CD4-positive, alpha-beta T cell (primary cell): ENCODE results near the gene ZYX. TPM values are rescaled to one million over a fixed set of nuclear protein-coding genes. Genes with fewer than 3 reads are reported as not detected.

Experiments
- ATAC-seq: fragments of 200-7000 bp; cut with Tn5 transposase; one replicate; pipeline ENCODE4 v1.10.0; 2022; ENCODE audit warnings: mild to moderate bottlenecking; ENCODE audit not compliant: poor library complexity
- CTCF ChIA-PET: fragments of 350-600 bp; sonication (Branson Sonifier 250); formaldehyde crosslinking; loops from one replicate; lab custom pipeline; 2021; ENCODE audit warnings: antibody characterized with exemption, inconsistent platforms; lab: Charles Lee
- POLR2A ChIA-PET: fragments of 350-600 bp; sonication (Branson Sonifier 250); formaldehyde crosslinking; loops from one replicate; lab custom pipeline; 2021; ENCODE audit warnings: antibody characterized with exemption, inconsistent platforms; lab: Charles Lee
- DNase-seq, 14 experiments: peaks; one replicate each; pipeline ENCODE4 v3.0.0-alpha.2; 2013 to 2020; ENCODE audit warnings: mixed read lengths in 2 of 14
- H3K27ac ChIP-seq, 2 donors: one replicate each; pipeline versions ENCODE4 v1.5.1 to v1.7.0; 2013; ENCODE audit warnings: low read length in 2 of 2, low read depth in 1 of 2, mild to moderate bottlenecking in 1 of 2
- H3K27me3 ChIP-seq, 2 experiments: 1 replicate in 1 of 2; 2 replicates in 1 of 2; pipeline versions ENCODE4 v1.6.1 to v1.7.0; 2013; ENCODE audit warnings: low read length in 2 of 2, control low read depth in 1 of 2, mild to moderate bottlenecking in 1 of 2, moderate library complexity in 1 of 2; ENCODE audit not compliant: insufficient read depth in 2 of 2, control insufficient read depth in 1 of 2
- H3K36me3 ChIP-seq: one replicate; pipeline ENCODE4 v1.6.1; 2013; ENCODE audit warnings: low read length, control low read depth; ENCODE audit not compliant: insufficient read depth
- H3K4me1 ChIP-seq: one replicate; pipeline ENCODE4 v1.6.1; 2013; ENCODE audit warnings: low read length, control low read depth; ENCODE audit not compliant: insufficient read depth
- H3K4me3 ChIP-seq: one replicate; pipeline ENCODE4 v1.5.1; 2013; ENCODE audit warnings: mild to moderate bottlenecking, low read length, moderate library complexity
- H3K9me3 ChIP-seq, 2 experiments: 1 replicate in 1 of 2; 2 replicates in 1 of 2; pipeline versions ENCODE4 v1.6.1 to v1.7.0; 2013; ENCODE audit warnings: low read length in 2 of 2, mild to moderate bottlenecking in 2 of 2, control low read depth in 1 of 2, moderate library complexity in 1 of 2; ENCODE audit not compliant: control insufficient read depth in 1 of 2, insufficient read depth in 1 of 2
- H3K27ac Mint-ChIP-seq: one replicate; pipeline ENCODE4 v1.8.0; 2020; ENCODE audit warnings: mixed read lengths
- H3K27me3 Mint-ChIP-seq: one replicate; pipeline ENCODE4 v1.8.0; 2021; ENCODE audit warnings: mixed read lengths
- H3K36me3 Mint-ChIP-seq: one replicate; pipeline ENCODE4 v1.8.0; 2021; ENCODE audit warnings: low read depth, mixed read lengths
- H3K4me1 Mint-ChIP-seq: one replicate; pipeline ENCODE4 v1.8.0; 2021; ENCODE audit warnings: low read depth, mixed read lengths
- H3K4me3 Mint-ChIP-seq: one replicate; pipeline ENCODE4 v1.8.0; 2020; ENCODE audit warnings: mild to moderate bottlenecking, mixed read lengths
- H3K9me3 Mint-ChIP-seq: one replicate; pipeline ENCODE4 v1.8.0; 2020; ENCODE audit warnings: mixed read lengths
- intact Hi-C, 2 experiments: fragments of 100-400 bp; cut with DNase I in 1 of 2; cut with micrococcal nuclease in 1 of 2; formaldehyde crosslinking; loops; one replicate each; pipeline versions ENCODE4 v1.15.1 to v1.9.0; 2023 to 2025; cut with DNase I, micrococcal nuclease
- total RNA-seq, 174 experiments: library from RNA in 2 of 174; stranded (reverse) in 2 of 174; gene quantifications; one replicate each; pipeline ENCODE4 v1.2.3 and lab custom pipeline; 2021 to 2026
- TF ChIP-seq, protein P1 (sequence below): fragments of 200-600 bp; IDR thresholded peaks from one replicate; pipeline ENCODE4 v1.8.0; 2022; ENCODE audit warnings: antibody characterized with exemption, mild to moderate bottlenecking

Gene ZYX
- total RNA-seq, 2 experiments from 2014 or later = 132 to 146 TPM

- no peaks in the 10 kb centered on the region for H3K27me3 ChIP-seq
- peaks cover 55% of the 10 kb centered on the region for H3K4me1 ChIP-seq
- DNase-seq (no peak), ATAC-seq (no peak)
- no peak overlapping the region for H3K27ac ChIP-seq
- H3K4me3 ChIP-seq = no peak overlapping the region
- Mint-ChIP-seq H3K4me3 (peak overlapping the region; percentile 79), H3K9me3 (no peaks in the 10 kb centered on the region), H3K4me1 (peaks cover 79% of the 10 kb centered on the region), H3K27ac (peak overlapping the region; percentile 85), H3K36me3 (peaks cover 56% of the 10 kb centered on the region), H3K27me3 (no peaks in the 10 kb centered on the region)
- H3K36me3 ChIP-seq = peaks cover 18% of the 10 kb centered on the region
- H3K9me3 ChIP-seq = no peaks in the 10 kb centered on the region
- CTCF ChIA-PET = interaction anchor here (1.3 to 2.0 kb wide), 2 partner anchors 21 to 25 kb away, joined by 5 to 14 read pairs; no protein-coding TSS in a partner anchor
- POLR2A ChIA-PET = interaction anchor here (0.8 to 6.0 kb wide), 7 partner anchors 14 to 165 kb away, joined by 3 to 57 read pairs (median 16); no protein-coding TSS in a partner anchor
- intact Hi-C loops = loop anchor here (2.0 to 5.0 kb wide), 5 partner anchors 23 to 153 kb away; partner anchors contain the start of genes CASP2 (in 1 of the 2) and FAM131B (in 1 of the 2)
- TF ChIP-seq, protein P1, sequence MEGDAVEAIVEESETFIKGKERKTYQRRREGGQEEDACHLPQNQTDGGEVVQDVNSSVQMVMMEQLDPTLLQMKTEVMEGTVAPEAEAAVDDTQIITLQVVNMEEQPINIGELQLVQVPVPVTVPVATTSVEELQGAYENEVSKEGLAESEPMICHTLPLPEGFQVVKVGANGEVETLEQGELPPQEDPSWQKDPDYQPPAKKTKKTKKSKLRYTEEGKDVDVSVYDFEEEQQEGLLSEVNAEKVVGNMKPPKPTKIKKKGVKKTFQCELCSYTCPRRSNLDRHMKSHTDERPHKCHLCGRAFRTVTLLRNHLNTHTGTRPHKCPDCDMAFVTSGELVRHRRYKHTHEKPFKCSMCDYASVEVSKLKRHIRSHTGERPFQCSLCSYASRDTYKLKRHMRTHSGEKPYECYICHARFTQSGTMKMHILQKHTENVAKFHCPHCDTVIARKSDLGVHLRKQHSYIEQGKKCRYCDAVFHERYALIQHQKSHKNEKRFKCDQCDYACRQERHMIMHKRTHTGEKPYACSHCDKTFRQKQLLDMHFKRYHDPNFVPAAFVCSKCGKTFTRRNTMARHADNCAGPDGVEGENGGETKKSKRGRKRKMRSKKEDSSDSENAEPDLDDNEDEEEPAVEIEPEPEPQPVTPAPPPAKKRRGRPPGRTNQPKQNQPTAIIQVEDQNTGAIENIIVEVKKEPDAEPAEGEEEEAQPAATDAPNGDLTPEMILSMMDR = no peak
These were observed 24.2 kb downstream of the ZYX start for GRCh38 chr7:143405173-143406001.

DNA sequence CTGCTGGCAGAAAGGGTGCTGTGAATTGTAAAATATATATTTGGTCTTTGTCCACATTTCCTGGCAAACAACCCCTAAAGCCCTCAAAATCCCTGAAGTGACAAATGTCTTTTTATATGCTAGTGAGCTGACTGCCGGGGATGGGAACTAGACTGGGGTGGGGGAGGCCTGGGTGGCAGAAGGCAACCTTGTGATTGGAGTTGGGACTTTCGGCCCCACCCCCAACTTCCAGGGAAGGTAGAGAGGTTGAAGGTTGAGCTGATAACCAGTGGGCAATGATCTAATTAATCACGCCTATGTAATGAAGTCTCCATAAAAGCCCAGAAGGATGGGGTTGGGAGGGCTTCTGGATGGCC lies 24.8 kb downstream of the ZYX start:
- H3K36me3 Mint-ChIP-seq = peaks cover 50% of the 10 kb centered on the region
- H3K27me3 Mint-ChIP-seq = no peaks in the 10 kb centered on the region
- no peak overlapping the region for H3K27ac ChIP-seq
- peaks cover 58% of the 10 kb centered on the region for H3K4me1 ChIP-seq
- intact Hi-C loops = loop anchor here (5.0 kb wide), 4 partner anchors 44 to 154 kb away; partner anchors contain the start of genes CASP2 (in 1 of the 2) and FAM131B (in 1 of the 2)
- ATAC-seq (no peak), DNase-seq (no peak)
- peak overlapping the region; percentile 85 for H3K27ac Mint-ChIP-seq
- no peaks in the 10 kb centered on the region for H3K9me3 Mint-ChIP-seq
- CTCF ChIA-PET = interaction anchor here (1.3 to 2.0 kb wide), 2 partner anchors 22 to 26 kb away, joined by 5 to 14 read pairs; no protein-coding TSS in a partner anchor
- no peak overlapping the region for H3K4me3 ChIP-seq
- POLR2A ChIA-PET = interaction anchor here (0.9 to 6.0 kb wide), 6 partner anchors 16 to 165 kb away, joined by 3 to 57 read pairs (median 28); no protein-coding TSS in a partner anchor
- H3K4me3 Mint-ChIP-seq = peak overlapping the region; percentile 79
- TF ChIP-seq, protein P1 = no peak
- H3K9me3 ChIP-seq = no peaks in the 10 kb centered on the region
- no peaks in the 10 kb centered on the region for H3K27me3 ChIP-seq
- H3K4me1 Mint-ChIP-seq = peaks cover 85% of the 10 kb centered on the region
- peaks cover 12% of the 10 kb centered on the region for H3K36me3 ChIP-seq
